Mucosa of gallbladder (tissue), 1 donor: ENCODE results near the gene ZBTB43. TPM values are rescaled to one million over a fixed set of nuclear protein-coding genes. Genes with fewer than 3 reads are reported as not detected.

Experiments
- DNase-seq: peaks from one replicate; pipeline ENCODE4 v3.0.0-alpha.2; 2020; ENCODE audit warnings: low spot score
- total RNA-seq: library from RNA; stranded (reverse); gene quantifications from one replicate; pipeline ENCODE4 v1.2.1, GENCODE V29; 2021
- donor health status: DM: no; HTN: no; CAD: no.

Gene ZBTB43
- total RNA-seq, 1 donor from 2014 or later, result 15.0 TPM

- peak; percentile 37 for DNase-seq
Measured at GRCh38 chr9:126857261-126857960, 52.6 kb downstream of the ZBTB43 start.

GRCh38 chr9:126859111-126859510 lies 54.3 kb downstream of the ZBTB43 start:
- no peak for DNase-seq

GRCh38 chr9:126860077-126860756 lies 55.4 kb downstream of the ZBTB43 start, which contains the start of gene ZBTB34:
TSS of gene ZBTB34 (plus strand) at chr9:126860639. CDS start at chr9:126879400, 18,761 bp downstream.
- peak; percentile 53 for DNase-seq

- DNase-seq, result no peak
Measured at GRCh38 chr9:126860757-126861466, 56.1 kb downstream of the ZBTB43 start.

- no peak for DNase-seq
Measured at GRCh38 chr9:126861707-126862103, 56.9 kb downstream of the ZBTB43 start.

- DNase-seq, result no peak
Measured at GRCh38 chr9:126862104-126862761, 57.4 kb downstream of the ZBTB43 start.

- no peak for DNase-seq
Measured at GRCh38 chr9:126864771-126865170, 59.9 kb downstream of the ZBTB43 start.

GRCh38 chr9:126869368-126869767 lies 64.5 kb downstream of the ZBTB43 start:
- DNase-seq, result no peak

GRCh38 chr9:126872516-126872915 lies 67.7 kb downstream of the ZBTB43 start:
- no peak for DNase-seq

GRCh38 chr9:126874546-126875314 lies 69.9 kb downstream of the ZBTB43 start:
- no peak for DNase-seq

GRCh38 chr9:126875756-126876510 lies 71.1 kb downstream of the ZBTB43 start:
- no peak for DNase-seq

GRCh38 chr9:126876531-126876930 lies 71.7 kb downstream of the ZBTB43 start:
- DNase-seq, result no peak

GRCh38 chr9:126877418-126877817 lies 72.6 kb downstream of the ZBTB43 start:
- DNase-seq, result no peak

- no peak for DNase-seq
Measured at GRCh38 chr9:126879288-126879687, 74.4 kb downstream of the ZBTB43 start.

- no peak for DNase-seq
Measured at GRCh38 chr9:126880226-126880946, 75.5 kb downstream of the ZBTB43 start.

- no peak for DNase-seq
Measured at GRCh38 chr9:126880947-126881332, 76.1 kb downstream of the ZBTB43 start.

GRCh38 chr9:126882746-126883145 lies 77.9 kb downstream of the ZBTB43 start:
- no peak for DNase-seq

GRCh38 chr9:126883636-126884035 lies 78.8 kb downstream of the ZBTB43 start:
- peak; percentile 36 for DNase-seq

GRCh38 chr9:126885131-126885641 lies 80.3 kb downstream of the ZBTB43 start:
- peak; percentile 60 for DNase-seq
